ENCODE measurements around the gene INAVA.

GRCh38 chr1:200892546-200892945 lies 2.2 kb upstream of the INAVA start:
- TF ChIP-seq EZH2 (optimal IDR thresholded peaks at IDR 0.05; ENCODE audit: low read depth, low read length) (no peak), EZH2phosphoT487 (IDR thresholded peaks at IDR 0.05; ENCODE audit: low read length) (no peak)
- TF ChIP-seq, protein P1, sequence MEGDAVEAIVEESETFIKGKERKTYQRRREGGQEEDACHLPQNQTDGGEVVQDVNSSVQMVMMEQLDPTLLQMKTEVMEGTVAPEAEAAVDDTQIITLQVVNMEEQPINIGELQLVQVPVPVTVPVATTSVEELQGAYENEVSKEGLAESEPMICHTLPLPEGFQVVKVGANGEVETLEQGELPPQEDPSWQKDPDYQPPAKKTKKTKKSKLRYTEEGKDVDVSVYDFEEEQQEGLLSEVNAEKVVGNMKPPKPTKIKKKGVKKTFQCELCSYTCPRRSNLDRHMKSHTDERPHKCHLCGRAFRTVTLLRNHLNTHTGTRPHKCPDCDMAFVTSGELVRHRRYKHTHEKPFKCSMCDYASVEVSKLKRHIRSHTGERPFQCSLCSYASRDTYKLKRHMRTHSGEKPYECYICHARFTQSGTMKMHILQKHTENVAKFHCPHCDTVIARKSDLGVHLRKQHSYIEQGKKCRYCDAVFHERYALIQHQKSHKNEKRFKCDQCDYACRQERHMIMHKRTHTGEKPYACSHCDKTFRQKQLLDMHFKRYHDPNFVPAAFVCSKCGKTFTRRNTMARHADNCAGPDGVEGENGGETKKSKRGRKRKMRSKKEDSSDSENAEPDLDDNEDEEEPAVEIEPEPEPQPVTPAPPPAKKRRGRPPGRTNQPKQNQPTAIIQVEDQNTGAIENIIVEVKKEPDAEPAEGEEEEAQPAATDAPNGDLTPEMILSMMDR (IDR thresholded peaks at IDR 0.05; ENCODE audit: low read length) = no peak

Data from MM.1S (cell line).